Right hindlimb (tissue), 1 donor: ENCODE measurements around the gene BCAS1.
"Not testable (repeated sequence)": the region's sequence is repeated elsewhere in the genome, so short reads cannot be mapped to it uniquely, and the experiment has no call there.

Experiments used
- DNase-seq: peaks from one replicate; pipeline ENCODE4 v3.0.0-alpha.2; 2018

BCAS1 gene

DNA sequence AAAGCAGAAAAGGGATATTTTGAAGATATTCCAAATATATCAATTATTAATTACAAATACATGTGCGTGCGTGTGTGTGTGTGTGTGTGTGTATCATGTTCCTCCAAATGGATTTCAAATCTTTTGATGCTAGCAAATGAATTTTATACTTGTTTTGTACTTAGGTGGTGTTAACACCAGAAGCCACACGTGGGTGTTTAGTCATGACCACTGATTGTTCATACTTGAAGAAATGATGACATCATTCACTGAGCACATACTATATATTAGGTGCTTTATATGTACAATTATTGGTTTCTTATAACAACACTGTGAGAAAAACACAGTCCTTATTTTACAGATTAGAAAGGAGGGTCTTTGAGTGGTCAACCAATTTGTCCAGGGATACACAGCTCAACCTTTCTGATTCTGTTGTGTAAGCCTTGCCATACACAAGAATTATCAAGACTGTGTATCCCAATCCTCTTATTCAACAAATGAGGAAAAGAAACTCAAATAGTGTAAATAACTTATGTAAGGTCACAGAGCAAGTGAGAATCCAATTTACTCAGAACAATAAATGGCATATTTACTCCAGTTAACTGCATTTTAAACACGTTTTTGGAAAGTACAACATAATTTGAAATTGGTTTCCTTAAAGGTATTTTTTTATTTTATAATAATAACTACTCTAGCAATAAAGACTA, 88.5 kb downstream of the BCAS1 start:
- no peak for DNase-seq

DNA sequence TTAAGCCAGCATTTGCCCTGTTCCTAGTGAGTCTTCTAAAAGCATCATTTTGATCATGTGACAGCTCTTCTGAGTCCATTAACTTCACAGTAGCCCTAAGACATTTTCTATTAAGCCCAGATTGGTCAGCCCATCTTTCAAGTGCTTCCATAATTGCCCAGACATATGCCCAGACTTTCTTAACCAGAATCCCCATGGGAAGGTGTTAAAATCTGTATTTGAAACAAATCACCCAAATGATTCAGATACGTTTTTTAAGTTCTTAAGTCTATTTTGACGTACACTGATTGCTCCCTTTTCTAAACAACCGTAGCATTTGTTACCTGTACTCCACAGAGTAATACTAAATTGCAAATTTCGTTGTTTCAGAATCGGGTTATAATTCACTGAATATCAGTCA, 89.3 kb downstream of the BCAS1 start:
- no peak for DNase-seq

DNA sequence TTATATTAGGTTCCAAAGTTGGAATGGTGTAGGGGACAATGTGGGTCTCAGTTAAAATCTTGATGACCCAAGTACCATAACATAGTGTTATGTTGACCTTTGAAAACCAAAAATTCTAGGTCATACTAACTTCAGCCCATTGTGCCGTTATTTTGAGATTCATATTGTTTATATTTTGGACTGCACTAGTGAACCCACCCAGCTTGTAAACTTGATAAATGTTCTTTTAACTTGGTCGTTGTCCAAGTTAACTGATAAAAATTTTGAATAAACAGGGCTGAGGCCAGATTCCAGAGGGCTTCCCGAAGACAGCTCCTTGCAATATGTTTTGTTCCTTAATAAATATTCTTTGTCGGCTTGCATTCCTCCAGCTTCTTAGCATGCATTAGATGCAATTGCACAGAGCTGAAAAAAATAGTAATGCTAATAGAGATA, 90.3 kb downstream of the BCAS1 start:
- no peak for DNase-seq

DNA sequence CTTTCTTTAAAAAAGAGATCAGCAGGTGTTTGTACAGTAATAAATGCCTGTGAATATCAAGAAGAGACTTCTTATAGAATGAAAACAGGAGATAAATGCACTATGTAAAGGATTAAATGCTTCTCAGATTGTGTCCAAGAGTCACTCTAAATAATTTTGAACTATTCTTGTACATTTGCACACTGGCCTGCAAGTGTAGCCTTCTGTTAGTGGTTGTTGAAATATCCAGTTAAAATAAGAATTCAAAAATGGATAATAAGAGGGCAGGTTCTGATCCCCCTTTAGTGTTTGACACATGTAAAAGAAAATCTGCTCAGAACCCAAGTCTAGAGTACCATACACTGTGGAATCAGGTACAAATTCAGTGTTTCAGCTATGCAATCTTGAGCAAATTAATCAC, 91.9 kb downstream of the BCAS1 start:
- DNase-seq, result no peak

DNA sequence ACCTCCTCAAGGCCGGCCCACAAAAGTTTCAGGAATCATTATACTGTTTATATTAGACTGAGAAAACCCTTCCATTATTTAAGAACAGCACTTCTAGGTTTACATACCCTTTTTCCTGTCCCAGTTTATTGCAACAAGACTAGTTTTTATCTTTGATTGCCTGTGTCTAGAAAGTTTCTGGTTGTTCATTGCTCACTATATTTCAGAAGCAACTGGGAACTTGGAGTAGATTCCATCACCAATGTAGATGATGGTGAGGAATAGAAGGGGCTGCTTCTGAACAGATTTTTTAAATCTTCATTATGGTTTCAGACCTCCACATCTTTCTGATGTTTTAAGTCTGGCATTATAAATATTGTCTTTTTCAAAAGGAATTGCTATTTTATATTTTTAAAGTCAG, 93.0 kb downstream of the BCAS1 start:
- DNase-seq, result no peak

DNA sequence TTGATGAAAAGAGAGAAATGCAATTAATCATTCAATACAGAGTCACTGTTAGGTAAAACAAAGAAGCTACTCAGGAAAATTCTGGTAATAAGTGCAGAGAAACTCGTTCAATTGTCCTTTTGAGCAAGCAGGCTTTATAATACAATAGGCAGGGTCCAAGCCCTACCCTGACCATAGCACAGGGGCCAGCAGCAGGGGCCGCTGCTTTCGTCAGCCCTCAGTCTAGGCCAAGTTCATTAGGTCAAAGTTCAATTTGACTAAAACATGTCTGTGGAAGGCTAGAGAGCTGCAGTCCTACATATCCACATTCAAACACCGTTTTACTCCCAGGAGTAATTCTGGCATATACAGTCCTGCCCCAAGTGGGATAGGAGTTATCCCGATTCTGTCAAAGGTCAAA, 94.6 kb downstream of the BCAS1 start:
- DNase-seq, result no peak

DNA sequence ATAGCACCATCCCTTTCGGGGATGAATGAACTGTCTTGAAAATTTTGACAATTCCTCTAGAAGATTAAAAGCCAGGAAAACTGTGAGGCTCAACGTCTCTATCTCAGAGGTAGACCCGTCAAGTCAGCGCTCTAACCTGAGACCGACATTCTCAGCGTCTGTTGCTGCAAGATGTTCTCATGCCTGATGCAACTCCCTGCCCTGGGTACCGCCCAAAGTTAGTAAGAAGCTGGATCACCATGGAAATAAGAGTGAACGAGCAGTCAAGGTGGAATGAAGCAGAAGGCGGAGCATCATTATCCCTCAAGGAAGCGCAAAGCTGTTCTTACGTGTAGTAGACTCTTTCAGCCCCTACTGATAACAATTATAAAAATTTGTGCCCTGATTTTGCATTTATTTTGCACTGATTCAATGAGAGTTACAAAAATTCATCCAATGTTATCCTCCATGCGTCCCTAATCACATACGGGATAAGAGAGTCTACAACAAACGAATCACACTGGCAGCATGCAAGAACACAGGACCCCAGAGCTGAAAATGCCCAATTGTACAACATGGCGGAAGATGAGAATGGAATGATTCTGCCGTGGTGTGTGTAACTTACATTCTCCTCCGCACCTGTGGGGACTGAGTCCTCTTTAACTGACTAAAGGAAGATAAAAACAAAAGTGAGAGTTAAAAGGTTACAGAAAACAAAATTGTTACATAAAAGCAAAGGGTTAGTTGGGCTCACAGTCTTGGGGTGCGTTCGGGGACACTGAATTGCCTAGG, 95.4 kb downstream of the BCAS1 start:
- no peak for DNase-seq

DNA sequence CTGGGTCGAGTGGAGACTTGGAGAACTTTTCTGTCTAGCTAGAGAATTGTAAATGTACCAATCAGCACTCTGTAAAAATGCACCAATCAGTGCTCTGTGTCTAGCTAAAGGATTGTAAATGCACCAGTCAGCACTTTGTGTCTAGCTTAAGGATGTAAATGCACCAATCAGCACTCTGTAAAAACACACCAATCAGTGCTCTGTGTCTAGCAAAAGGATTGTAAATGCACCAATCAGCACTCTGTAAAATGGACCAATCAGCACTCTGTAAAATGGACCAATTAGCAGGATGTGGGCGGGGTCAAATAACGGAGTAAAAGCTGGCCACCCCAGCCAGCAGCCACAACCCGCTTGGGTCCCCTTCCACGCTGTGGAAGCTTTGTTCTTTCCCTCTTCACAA, 96.5 kb downstream of the BCAS1 start:
- not testable (repeated sequence) for DNase-seq

DNA sequence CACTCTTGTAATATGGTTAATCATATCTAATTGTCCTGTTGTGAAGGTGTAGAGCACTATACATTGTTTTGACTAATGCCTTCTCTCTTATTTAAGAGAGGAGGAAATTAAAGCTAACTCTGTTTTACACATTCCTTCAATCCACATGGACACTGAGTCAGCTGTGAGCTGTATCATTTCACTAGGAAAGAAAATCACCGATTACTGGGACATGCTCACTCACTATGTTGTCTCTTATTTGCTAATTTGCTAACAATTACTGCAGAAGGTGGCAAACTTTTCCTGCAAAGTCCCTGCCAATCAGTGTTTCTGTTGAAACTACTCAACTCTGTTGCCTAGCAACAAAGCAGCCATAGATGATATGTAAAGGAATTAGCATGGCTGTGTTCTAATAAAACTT, 98.2 kb downstream of the BCAS1 start:
- no peak for DNase-seq

DNA sequence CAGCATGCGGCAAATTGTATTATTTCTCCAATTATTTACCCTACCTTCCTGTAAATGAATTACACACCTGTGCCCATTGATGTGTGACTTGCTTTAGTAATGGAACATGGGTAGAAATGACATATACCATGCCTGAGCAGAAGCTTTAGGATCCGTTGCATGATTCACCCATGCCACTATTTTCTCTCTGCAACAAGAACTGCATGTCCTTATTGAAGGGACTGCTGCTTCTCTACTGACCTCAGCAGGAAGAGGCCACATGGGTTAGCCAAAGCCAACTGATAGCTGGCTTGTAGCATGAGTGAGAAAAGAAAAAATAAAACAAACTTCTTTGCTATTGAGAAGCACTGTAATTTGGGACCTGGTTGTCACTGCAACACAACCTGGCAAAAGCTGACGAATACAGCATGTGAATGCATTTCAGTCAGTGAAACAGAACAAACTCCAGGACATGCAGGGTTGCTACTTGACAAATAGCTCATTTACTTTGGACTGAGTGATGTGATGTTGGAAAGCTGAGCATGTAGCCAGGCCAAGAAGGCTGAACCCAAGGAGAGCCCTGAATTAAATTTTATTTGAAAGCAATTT, 99.2 kb downstream of the BCAS1 start:
- DNase-seq, result no peak

DNA sequence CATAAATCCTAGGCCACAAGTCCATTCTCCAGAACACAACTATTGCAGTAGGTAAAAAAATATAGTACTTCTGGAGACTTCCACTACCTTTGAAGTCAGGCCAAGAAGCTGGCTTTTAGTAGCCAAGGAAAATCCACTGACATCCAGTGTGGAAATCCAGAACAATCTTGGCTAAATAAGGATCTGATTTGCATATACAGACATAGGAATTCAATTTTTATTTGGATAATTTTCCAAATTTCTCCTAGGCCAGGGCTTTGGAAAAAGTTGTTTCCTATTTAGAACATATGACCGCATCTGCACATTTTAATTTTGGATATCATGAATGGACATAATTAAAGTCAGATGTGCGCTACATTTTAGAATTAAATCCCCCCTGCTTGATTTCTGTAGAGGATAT, 100.2 kb downstream of the BCAS1 start:
- DNase-seq, result no peak

DNA sequence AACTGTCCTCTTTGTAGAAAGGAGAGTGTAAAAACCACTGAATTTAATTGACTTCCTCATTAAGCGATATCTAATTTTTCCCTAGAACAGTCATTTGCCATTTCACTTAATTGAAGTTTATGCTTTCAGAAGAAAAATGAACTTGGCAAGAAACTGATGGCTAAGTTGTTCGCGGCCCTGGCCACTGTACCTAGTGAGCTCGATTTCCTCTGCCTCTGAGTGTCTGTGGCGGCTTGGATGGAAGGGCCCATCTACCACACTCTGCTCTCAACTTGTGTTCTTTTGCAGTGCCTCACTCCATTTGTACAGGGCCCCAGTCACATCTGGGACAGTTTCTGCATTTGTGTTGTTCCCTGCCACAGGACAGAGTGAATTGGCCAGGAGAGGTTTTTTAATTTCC, 102.9 kb downstream of the BCAS1 start:
- no peak for DNase-seq

DNA sequence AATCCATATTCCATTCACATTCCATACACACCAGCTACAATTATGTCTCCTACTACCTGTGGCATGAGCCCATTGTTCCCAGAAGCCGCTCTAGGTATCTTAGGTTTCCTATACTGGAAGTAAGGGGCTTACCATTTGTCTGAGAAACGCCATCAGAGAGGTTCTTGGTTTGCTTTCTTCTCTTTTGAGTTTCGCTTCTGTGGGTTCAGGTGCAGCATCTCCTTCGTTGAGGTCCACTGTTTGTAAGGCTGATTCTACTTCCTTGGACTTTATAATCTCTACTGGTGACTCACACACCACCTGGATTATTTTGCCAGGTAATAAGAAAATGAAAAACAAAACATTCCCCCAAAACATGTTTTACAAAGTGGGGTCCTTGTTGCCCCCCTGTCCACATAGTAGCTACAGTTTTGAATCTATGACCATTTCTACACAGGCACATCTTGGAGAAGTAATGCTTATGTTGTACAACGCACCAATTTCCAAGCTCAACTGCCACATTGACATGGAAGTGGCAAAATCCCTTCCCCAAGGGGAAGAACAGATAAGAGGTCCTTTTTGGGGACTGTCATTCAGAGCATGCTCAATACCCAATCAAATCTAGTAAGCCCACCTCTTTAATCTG, 103.5 kb downstream of the BCAS1 start:
- no peak for DNase-seq

DNA sequence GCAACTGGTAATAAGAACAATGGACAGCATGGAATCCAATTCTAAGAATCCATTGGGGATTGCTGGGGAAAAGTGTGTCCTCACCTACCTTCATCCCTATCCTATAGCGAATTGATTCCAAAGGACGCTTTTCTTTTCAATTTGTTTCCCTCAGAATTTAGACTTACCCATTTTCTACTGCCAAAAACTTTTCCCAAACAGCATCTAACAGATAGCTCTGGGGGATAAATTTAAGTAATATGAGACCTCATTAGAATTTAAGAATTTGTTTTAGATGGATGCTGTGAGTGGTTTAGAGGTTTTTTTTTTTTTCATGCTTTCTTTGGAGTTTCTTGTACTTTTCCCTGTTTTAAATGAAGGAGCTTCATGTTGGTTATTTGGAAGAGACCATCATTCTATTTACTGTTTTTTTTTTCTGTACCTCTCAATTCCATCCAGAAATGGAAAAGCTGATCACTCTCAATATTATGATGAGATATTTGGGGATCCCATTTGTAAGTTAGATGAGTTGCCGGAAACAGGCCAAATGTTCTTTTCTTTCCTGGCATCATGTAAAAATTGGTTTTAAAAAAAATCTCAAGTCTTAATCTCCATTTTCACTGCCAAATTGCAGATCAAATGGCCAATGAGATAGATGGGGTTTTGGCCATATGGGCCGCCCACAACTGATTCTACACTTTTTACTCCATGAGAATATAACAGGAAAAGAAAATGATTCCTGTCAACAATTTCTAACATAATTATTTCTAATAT, 105.7 kb downstream of the BCAS1 start:
- DNase-seq, result no peak

DNA sequence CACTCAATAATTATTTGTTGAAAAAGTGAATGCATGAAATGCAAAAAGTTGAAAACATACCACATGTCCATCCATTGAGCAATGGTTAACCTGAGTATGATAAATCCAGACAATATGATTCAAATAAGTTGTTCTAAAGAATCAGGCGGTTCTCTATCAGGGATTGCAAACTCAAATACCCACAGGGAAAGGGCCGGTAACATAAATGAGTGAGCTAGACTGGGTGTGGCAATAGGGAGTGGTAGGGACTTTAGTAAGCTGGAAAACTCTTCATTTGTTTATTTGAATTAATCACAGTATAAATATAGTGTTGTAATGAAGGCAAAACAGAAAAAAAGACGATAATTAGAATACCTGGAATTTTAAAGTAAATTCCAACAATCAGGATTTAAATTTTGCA, 106.3 kb downstream of the BCAS1 start:
- no peak for DNase-seq

DNA sequence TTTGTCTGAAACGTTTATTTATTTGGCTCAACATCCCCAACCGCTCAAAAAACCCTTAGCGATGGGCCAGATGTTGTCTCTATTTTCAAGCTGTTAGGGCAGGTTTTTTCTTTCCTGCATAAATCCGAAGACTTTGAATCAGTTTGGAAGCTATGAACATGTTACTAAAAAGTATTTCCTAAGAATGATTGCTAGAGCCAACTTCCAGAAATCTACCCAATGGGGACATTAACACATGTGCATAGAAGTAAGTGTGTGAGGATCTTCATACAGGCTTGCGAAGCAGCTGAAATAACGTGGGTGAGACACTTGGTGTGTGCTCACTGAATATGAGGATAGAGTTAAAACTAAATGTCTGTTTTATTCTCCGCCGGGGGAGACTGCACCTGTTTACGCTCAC, 106.8 kb downstream of the BCAS1 start:
- no peak for DNase-seq

DNA sequence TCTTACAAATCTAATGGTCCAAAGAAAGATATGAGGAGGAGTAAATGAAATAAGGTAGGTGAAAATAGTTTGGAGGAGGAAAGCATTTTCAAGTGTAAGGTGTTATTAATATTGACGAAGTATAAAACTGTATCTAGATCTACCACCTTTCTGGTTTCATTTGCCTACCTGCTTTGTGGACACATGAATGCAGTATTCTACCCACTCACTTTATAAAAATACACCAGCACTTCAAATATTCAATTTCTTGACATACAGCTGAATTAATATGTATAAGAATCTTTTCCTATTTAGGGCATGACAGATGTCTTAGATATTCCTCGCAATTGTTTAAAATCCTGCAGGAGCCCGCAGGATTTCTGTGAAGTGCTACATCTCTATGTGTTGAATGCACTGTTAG, 108.0 kb downstream of the BCAS1 start:
- DNase-seq, result no peak

DNA sequence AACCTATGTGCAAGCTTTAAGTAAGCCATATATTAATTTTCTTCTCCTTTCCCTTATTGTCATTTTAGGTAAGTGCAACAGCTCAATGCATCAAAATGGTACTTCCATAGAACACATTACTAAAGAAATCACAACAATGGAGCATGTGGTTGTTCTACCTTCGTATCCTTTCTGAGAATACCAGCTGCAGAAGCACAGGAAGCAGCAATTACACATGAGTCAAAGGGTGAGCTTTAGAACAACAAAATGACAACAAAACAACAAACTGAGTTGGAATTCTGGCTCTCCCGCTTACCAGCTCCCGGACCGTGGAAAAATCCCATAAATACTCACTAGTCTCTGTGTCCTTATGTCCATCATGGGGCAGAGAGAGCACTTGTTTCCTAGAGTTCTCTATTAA, 108.9 kb downstream of the BCAS1 start:
- no peak for DNase-seq

DNA sequence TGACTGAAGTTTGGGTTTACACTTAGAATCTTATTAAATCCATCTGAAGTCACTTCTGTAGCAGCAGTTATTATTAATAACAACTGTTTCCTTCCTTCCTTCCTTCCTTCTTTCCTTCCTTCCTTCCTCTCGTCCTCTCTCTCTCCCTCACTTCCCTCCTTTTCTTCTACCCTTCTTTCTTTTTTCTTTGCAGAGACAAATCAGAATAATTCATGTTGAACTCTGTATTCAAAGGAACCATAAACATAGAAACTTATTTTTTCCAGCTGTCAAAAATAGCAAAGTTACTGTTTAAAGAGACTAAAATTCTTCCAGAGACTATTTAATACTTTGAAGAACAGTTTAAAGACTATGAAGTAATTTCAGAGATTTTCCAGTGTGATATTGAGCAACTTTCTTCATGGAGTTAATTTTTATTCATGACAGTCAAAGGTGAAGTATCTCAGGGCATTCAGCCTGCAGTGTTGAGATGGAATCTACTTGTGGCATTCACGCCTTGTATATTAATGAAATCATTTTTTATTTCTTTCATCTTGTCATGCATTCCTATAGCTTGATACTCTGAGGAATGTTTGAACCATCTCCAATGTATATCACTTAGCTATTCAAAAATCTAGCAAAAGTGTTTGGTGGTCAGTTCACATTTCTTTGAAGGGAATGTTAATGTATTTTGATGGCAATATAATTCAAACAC, 109.7 kb downstream of the BCAS1 start:
- DNase-seq, result no peak

DNA sequence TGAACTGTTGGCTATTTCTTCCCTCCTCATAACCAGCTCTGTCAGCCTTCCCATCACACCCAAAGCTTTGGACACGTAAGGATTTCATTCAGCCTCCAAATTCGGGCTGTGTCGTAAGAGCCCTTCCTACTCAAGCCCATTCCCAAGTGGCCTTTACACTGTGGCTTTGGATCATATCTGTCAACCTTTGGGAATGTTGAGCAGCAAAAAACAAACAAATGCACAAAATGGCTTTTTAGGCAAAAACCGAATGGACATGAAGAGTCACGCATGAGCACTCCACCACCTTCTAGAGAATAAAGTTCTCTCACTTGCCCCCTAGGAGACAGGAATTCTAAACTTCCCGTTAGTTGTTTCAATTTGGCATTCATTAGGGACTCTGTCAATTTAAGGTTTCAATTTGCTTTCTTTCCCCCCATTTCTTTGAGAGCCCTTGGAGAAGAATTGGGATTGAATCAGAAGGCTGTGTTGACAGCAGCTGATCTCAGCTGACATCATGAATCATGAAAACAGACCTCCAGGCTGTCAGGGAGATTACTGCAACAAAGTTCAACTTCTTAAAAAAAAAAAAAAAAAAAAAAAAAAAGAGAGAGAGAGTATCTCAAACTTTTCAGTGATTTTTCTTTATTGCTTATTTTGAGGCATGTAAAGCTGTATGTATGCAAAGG, 110.3 kb downstream of the BCAS1 start:
- DNase-seq, result no peak

DNA sequence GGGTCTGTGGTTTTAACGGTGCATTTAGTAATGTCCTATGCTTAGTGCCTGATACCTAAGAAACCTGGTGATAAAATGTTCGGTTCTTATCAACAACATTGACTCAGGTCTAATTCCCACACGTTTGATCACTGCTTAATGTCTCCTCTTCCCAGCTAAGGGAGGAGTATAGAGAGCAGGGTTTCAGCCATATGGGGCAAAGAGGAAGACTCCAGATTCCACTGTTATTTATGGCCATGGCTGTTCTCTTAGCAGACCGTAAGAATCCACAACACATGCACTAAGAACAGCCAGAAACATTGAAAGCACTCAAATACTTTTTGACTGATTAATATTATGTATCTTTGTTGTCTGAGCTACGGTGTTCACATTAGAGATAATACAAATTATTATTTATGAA, 112.1 kb downstream of the BCAS1 start:
- DNase-seq, result no peak
